H9 (cell line): ENCODE results near the gene ZNF521. TPM values are rescaled to one million over a fixed set of nuclear protein-coding genes. Genes with fewer than 3 reads are reported as not detected.
A peak's percentile ranks its signal among the peaks of the same experiment; 100 is the strongest.

Experiments used
- DNase-seq: peaks from one replicate; pipeline ENCODE4 v3.0.0-alpha.2; 2017
- H2AFZ ChIP-seq: one replicate; pipeline ENCODE4 v1.6.1; 2013; ENCODE audit warnings: mild to moderate bottlenecking, low read length, control low read depth, moderate library complexity
- H2AK5ac ChIP-seq: 2 replicates; pipeline ENCODE4 v1.6.1; 2013; ENCODE audit warnings: low read length, control low read depth, mixed read lengths; ENCODE audit not compliant: insufficient read length
- H2BK120ac ChIP-seq: one replicate; pipeline ENCODE4 v1.6.1; 2013; ENCODE audit warnings: low read depth, mild to moderate bottlenecking, low read length, control low read depth, inconsistent platforms; ENCODE audit not compliant: poor library complexity, severe bottlenecking
- H2BK12ac ChIP-seq: 2 replicates; pipeline ENCODE4 v1.6.1; 2013; ENCODE audit warnings: low read length, control low read depth, mixed read lengths, low read depth; ENCODE audit not compliant: insufficient read length
- H2BK15ac ChIP-seq: 2 replicates; pipeline ENCODE4 v1.6.1; 2013; ENCODE audit warnings: low read depth, low read length, control low read depth
- H2BK20ac ChIP-seq: one replicate; pipeline ENCODE4 v1.6.1; 2013; ENCODE audit warnings: low read depth, mild to moderate bottlenecking, low read length, control low read depth, inconsistent platforms; ENCODE audit not compliant: poor library complexity, severe bottlenecking
- H2BK5ac ChIP-seq: 2 replicates; pipeline ENCODE4 v1.6.1; 2013; ENCODE audit warnings: low read length, control low read depth, mixed read lengths; ENCODE audit not compliant: insufficient read length
- H3K14ac ChIP-seq: 2 replicates; pipeline ENCODE4 v1.6.1; 2013; ENCODE audit warnings: low read length, control low read depth; ENCODE audit not compliant: insufficient read depth
- H3K18ac ChIP-seq: 2 replicates; pipeline ENCODE4 v1.6.1; 2013; ENCODE audit warnings: low read depth, mild to moderate bottlenecking, mixed read lengths, low read length, control low read depth; ENCODE audit not compliant: insufficient read length
- H3K23ac ChIP-seq: 2 replicates; pipeline ENCODE4 v1.6.1; 2013; ENCODE audit warnings: low read length, control low read depth, mixed read lengths, low read depth; ENCODE audit not compliant: insufficient read length
- H3K23me2 ChIP-seq: 2 replicates; pipeline ENCODE4 v1.6.1; 2013; ENCODE audit warnings: low read depth, mild to moderate bottlenecking, mixed read lengths, low read length, control low read depth; ENCODE audit not compliant: insufficient read length, poor library complexity, severe bottlenecking
- H3K27ac ChIP-seq: 2 replicates; pipeline ENCODE4 v1.5.1; 2013; ENCODE audit warnings: low read length, control low read depth, mixed read lengths, low read depth; ENCODE audit not compliant: insufficient read length
- H3K27me3 ChIP-seq: 2 replicates; pipeline ENCODE4 v1.6.1; 2013; ENCODE audit warnings: low read length, control low read depth, inconsistent platforms; ENCODE audit not compliant: insufficient read depth
- H3K4ac ChIP-seq: 2 replicates; pipeline ENCODE4 v1.6.1; 2013; ENCODE audit warnings: low read depth, mild to moderate bottlenecking, control low read depth, inconsistent platforms, low read length, moderate library complexity
- H3K4me1 ChIP-seq: 2 replicates; pipeline ENCODE4 v1.6.1; 2013; ENCODE audit warnings: low read length, control low read depth, inconsistent platforms; ENCODE audit not compliant: insufficient read depth
- H3K4me2 ChIP-seq: 2 replicates; pipeline ENCODE4 v1.6.1; 2013; ENCODE audit warnings: low read length, control low read depth, mixed read lengths; ENCODE audit not compliant: insufficient read length, insufficient read depth
- H3K56ac ChIP-seq: 2 replicates; pipeline ENCODE4 v1.6.1; 2013; ENCODE audit warnings: low read depth, mild to moderate bottlenecking, mixed read lengths, low read length, control low read depth; ENCODE audit not compliant: insufficient read length
- H3K79me1 ChIP-seq: 2 replicates; pipeline ENCODE4 v1.6.1; 2013; ENCODE audit warnings: low read depth, mild to moderate bottlenecking, moderate library complexity, low read length, control low read depth, inconsistent platforms; ENCODE audit not compliant: insufficient read depth, poor library complexity, severe bottlenecking
- H3K79me2 ChIP-seq: 2 replicates; pipeline ENCODE4 v1.6.1; 2013; ENCODE audit warnings: low read length, control low read depth, inconsistent platforms; ENCODE audit not compliant: insufficient read depth
- H3K9ac ChIP-seq: 2 replicates; pipeline ENCODE4 v1.6.1; 2013; ENCODE audit warnings: low read length, control low read depth, mixed read lengths; ENCODE audit not compliant: insufficient read length; ENCODE audit errors: extremely low read depth
- H3K9me3 ChIP-seq: one replicate; pipeline ENCODE4 v1.6.1; 2013; ENCODE audit warnings: low read depth, low read length, inconsistent platforms; ENCODE audit not compliant: control insufficient read depth
- H3T11ph ChIP-seq: one replicate; pipeline ENCODE4 v1.6.1; 2013; ENCODE audit warnings: mild to moderate bottlenecking, low read length, control low read depth, inconsistent platforms
- H4K20me1 ChIP-seq: one replicate; pipeline ENCODE4 v1.6.1; 2013; ENCODE audit not compliant: control insufficient read depth, insufficient read length, insufficient read depth
- H4K5ac ChIP-seq: 2 replicates; pipeline ENCODE4 v1.6.1; 2013; ENCODE audit warnings: low read depth, mild to moderate bottlenecking, mixed read lengths, low read length, control low read depth; ENCODE audit not compliant: insufficient read length
- H4K8ac ChIP-seq: replicated peaks from 2 replicates; pipeline ENCODE4 v1.6.1; 2013; ENCODE audit warnings: low read length, control low read depth, mixed read lengths, low read depth; ENCODE audit not compliant: insufficient read length
- H4K91ac ChIP-seq: 2 replicates; pipeline ENCODE4 v1.6.1; 2013; ENCODE audit warnings: low read depth, mild to moderate bottlenecking, moderate library complexity, mixed read lengths, low read length, control low read depth; ENCODE audit not compliant: insufficient read length
- H3K27ac Mint-ChIP-seq, 3 experiments: 2 replicates in 2 of 3; 3 replicates in 1 of 3; pipeline ENCODE4 v1.8.0; 2020 to 2021; ENCODE audit warnings: mixed read lengths in 3 of 3, mild to moderate bottlenecking in 1 of 3, moderate library complexity in 1 of 3
- H3K27me3 Mint-ChIP-seq: 2 replicates; pipeline ENCODE4 v1.8.0; 2021; ENCODE audit warnings: low read depth, mild to moderate bottlenecking, moderate library complexity, mixed read lengths
- H3K36me3 Mint-ChIP-seq, 3 experiments: 2 replicates in 2 of 3; 3 replicates in 1 of 3; pipeline ENCODE4 v1.8.0; 2020 to 2021; ENCODE audit warnings: low read depth in 3 of 3, mixed read lengths in 3 of 3; ENCODE audit not compliant: insufficient read depth in 1 of 3
- H3K4me1 Mint-ChIP-seq, 2 experiments: 2 replicates each; pipeline ENCODE4 v1.8.0; 2020; ENCODE audit warnings: mixed read lengths in 2 of 2
- H3K4me3 Mint-ChIP-seq, 2 experiments: 2 replicates in 1 of 2; 3 replicates in 1 of 2; pipeline ENCODE4 v1.8.0; 2020 to 2021; ENCODE audit warnings: mild to moderate bottlenecking in 2 of 2, mixed read lengths in 2 of 2, moderate library complexity in 1 of 2
- H3K9me3 Mint-ChIP-seq, 2 experiments: 2 replicates in 1 of 2; 3 replicates in 1 of 2; pipeline ENCODE4 v1.8.0; 2020; ENCODE audit warnings: mild to moderate bottlenecking in 2 of 2, mixed read lengths in 2 of 2, moderate library complexity in 1 of 2
- WGBS: extraction: QIAGEN DNeasy Blood & Tissue Kit; methylation state at CpG from one replicate; pipeline ENCODE4 v1.1.7; 2013; ENCODE audit warnings: missing lambda C conversion rate, low lambda C conversion rate, mixed read lengths; ENCODE audit not compliant: insufficient read length; ENCODE audit errors: extremely low coverage; 5-methylcytosine and 5-hydroxymethylcytosine counted together
- total RNA-seq: library from RNA; stranded (reverse); gene quantifications from 2 replicates; pipeline ENCODE4 v1.2.1, GENCODE V29; 2021
- TF ChIP-seq, protein P1 (sequence below): fragments of 200-600 bp; sonication (generic); conservative IDR thresholded peaks from 3 replicates; pipeline ENCODE4 v1.8.0; 2021; ENCODE audit warnings: antibody characterized with exemption, mild to moderate bottlenecking

Gene ZNF521
- total RNA-seq, 1 experiment from 2014 or later, result 3.3 TPM

DNA sequence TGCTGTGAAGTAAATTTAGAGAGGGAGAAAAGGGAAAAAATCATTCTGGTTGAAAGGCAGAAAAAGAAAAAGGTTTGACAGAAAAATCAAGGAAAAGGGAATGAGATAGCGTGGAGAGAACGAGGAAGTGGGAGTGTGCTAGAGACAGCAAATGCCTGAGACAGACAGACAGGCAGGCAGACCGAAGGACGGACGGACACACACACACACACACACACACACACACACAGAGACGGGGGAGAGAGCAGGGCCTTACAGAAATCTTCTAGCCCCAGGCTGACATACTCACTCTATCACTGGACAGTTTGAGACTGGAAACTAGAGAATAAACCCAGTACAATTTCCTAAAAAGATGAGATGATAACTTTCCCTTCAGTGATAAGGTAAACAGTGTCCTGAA, 238.4 kb downstream of the ZNF521 start:
- no peak overlapping the region for H2BK12ac ChIP-seq
- H3K23me2 ChIP-seq, result no peaks in the 10 kb centered on the region
- H3K79me1 ChIP-seq, result no peaks in the 10 kb centered on the region
- no peak overlapping the region for H4K8ac ChIP-seq
- H4K5ac ChIP-seq, result no peak overlapping the region
- H3K4me1 Mint-ChIP-seq, result peaks cover 16 to 27% of the 10 kb centered on the region in 2 experiments
- H2AFZ ChIP-seq, result no peak overlapping the region
- no peak overlapping the region for H3K18ac ChIP-seq
- H3K23ac ChIP-seq, result no peak overlapping the region
- H3K9ac ChIP-seq, result no peak overlapping the region
- no peak overlapping the region for H3K27ac ChIP-seq
- no peak overlapping the region for H3K4me2 ChIP-seq
- H3K14ac ChIP-seq, result no peak overlapping the region
- no peaks in the 10 kb centered on the region for H3K4me1 ChIP-seq
- no peak overlapping the region for H4K91ac ChIP-seq
- peak overlapping the region in 1 of 3 experiments; percentile 30; a peak in 1 of 7 replicates for H3K27ac Mint-ChIP-seq
- no peak overlapping the region for H3K4ac ChIP-seq
- TF ChIP-seq, protein P1, sequence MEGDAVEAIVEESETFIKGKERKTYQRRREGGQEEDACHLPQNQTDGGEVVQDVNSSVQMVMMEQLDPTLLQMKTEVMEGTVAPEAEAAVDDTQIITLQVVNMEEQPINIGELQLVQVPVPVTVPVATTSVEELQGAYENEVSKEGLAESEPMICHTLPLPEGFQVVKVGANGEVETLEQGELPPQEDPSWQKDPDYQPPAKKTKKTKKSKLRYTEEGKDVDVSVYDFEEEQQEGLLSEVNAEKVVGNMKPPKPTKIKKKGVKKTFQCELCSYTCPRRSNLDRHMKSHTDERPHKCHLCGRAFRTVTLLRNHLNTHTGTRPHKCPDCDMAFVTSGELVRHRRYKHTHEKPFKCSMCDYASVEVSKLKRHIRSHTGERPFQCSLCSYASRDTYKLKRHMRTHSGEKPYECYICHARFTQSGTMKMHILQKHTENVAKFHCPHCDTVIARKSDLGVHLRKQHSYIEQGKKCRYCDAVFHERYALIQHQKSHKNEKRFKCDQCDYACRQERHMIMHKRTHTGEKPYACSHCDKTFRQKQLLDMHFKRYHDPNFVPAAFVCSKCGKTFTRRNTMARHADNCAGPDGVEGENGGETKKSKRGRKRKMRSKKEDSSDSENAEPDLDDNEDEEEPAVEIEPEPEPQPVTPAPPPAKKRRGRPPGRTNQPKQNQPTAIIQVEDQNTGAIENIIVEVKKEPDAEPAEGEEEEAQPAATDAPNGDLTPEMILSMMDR, result no peak
- no peak overlapping the region for H2BK120ac ChIP-seq
- H3K79me2 ChIP-seq, result no peaks in the 10 kb centered on the region
- peaks cover 0 to 4% of the 10 kb centered on the region in 2 experiments; a peak in 1 of 5 replicates for H3K9me3 Mint-ChIP-seq
- no peak overlapping the region for H2AK5ac ChIP-seq
- H2BK20ac ChIP-seq, result no peak overlapping the region
- WGBS, result no CpG with 5 or more reads among the region's 6 CpGs
- no peaks in the 10 kb centered on the region for H3K27me3 Mint-ChIP-seq
- no peaks in the 10 kb centered on the region for H3K27me3 ChIP-seq
- H3K9me3 ChIP-seq, result no peaks in the 10 kb centered on the region
- no peak overlapping the region for H2BK5ac ChIP-seq
- H3K4me3 Mint-ChIP-seq, result no peak overlapping the region
- H3T11ph ChIP-seq, result no peak overlapping the region
- H4K20me1 ChIP-seq, result no peaks in the 10 kb centered on the region
- H2BK15ac ChIP-seq, result no peak overlapping the region
- DNase-seq, result no peak
- peaks cover 0 to 9% (median 5%) of the 10 kb centered on the region in 3 experiments; a peak in 4 of 7 replicates for H3K36me3 Mint-ChIP-seq
- H3K56ac ChIP-seq, result no peak overlapping the region
